ENCODE data around the gene DPEP1. TPM values are rescaled to one million over a fixed set of nuclear protein-coding genes. Genes with fewer than 3 reads are reported as not detected.

The DPEP1 gene
- 1 to 10 TPM; 1.3 to 8.9 TPM for total RNA-seq
- polyA plus RNA-seq, result under 1 TPM; 0.26 to 0.65 TPM
- long read RNA-seq, donor 1, partial matches to known transcripts, result 0 of 1 reads
- long read RNA-seq, donor 1, other reads (novel, unspliced or antisense), result 0 of 1 reads
- long read RNA-seq, donor 2, partial matches to known transcripts, result 0 of 1 reads
- long read RNA-seq, donor 2, other reads (novel, unspliced or antisense), result 0 of 1 reads
- long read RNA-seq, donor 3, result 0 reads
- long read RNA-seq, donor 4, partial matches to known transcripts, result 0 of 1 reads
- long read RNA-seq, donor 4, other reads (novel, unspliced or antisense), result 0 of 1 reads
- long read RNA-seq, donor 5, result 0 reads

- Histone ChIP-seq H3K36me3 (ENCODE audit: control insufficient read depth in 4 of 4, insufficient read depth in 4 of 4, low read length in 4 of 4) (no peaks in the 10 kb centered on the region), H3K9ac (ENCODE audit: insufficient read depth in 1 of 2, low read length in 2 of 2) (no peak within 1 kb of the TSS), H3K27ac (ENCODE audit: low read depth in 1 of 2, low read length in 1 of 2) (no peak within 1 kb of the TSS), H3K4me1 (ENCODE audit: control insufficient read depth in 5 of 5, insufficient read depth in 5 of 5, low read length in 5 of 5) (peaks cover 0 to 8% (median 2%) of the 10 kb centered on the region in 5 donors), H3K27me3 (ENCODE audit: control insufficient read depth in 3 of 3, insufficient read depth in 3 of 3, low read length in 2 of 3) (no peaks in the 10 kb centered on the region), H3K9me3 (ENCODE audit: control insufficient read depth in 4 of 4, insufficient read depth in 3 of 4, low read length in 3 of 4) (peaks cover 0 to 2% (median 0%) of the 10 kb centered on the region in 4 donors), H3K4me3 (no peak within 1 kb of the TSS)
- TF ChIP-seq, protein P1, sequence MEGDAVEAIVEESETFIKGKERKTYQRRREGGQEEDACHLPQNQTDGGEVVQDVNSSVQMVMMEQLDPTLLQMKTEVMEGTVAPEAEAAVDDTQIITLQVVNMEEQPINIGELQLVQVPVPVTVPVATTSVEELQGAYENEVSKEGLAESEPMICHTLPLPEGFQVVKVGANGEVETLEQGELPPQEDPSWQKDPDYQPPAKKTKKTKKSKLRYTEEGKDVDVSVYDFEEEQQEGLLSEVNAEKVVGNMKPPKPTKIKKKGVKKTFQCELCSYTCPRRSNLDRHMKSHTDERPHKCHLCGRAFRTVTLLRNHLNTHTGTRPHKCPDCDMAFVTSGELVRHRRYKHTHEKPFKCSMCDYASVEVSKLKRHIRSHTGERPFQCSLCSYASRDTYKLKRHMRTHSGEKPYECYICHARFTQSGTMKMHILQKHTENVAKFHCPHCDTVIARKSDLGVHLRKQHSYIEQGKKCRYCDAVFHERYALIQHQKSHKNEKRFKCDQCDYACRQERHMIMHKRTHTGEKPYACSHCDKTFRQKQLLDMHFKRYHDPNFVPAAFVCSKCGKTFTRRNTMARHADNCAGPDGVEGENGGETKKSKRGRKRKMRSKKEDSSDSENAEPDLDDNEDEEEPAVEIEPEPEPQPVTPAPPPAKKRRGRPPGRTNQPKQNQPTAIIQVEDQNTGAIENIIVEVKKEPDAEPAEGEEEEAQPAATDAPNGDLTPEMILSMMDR (IDR thresholded peaks at IDR 0.05; ENCODE audit: control extremely low read depth, extremely low read depth), result no peak
- ATAC-seq (ENCODE audit: insufficient read depth, low FRiP score) (no peak), DNase-seq (peak in 2 of 3 donors; percentile 28 to 33)
- whole genome bisulfite sequencing, 2 donors, result 63 to 69% methylated on average over 19 of the region's 19 CpGs
These were observed at the start of gene DPEP1 for GRCh38 chr16:89613231-89613953. DPEP1 (plus strand) TSS chr16:89613642; CDS start chr16:89630411, 16,769 bp downstream.

- Histone ChIP-seq H3K27ac (ENCODE audit: low read depth in 1 of 2, low read length in 1 of 2) (no peak overlapping the region), H3K9ac (ENCODE audit: insufficient read depth in 1 of 2, low read length in 2 of 2) (no peak overlapping the region), H3K4me1 (ENCODE audit: control insufficient read depth in 5 of 5, insufficient read depth in 5 of 5, low read length in 5 of 5) (peaks cover 1 to 35% (median 14%) of the 10 kb centered on the region in 5 donors), H3K36me3 (ENCODE audit: control insufficient read depth in 4 of 4, insufficient read depth in 4 of 4, low read length in 4 of 4) (peaks cover 18 to 38% (median 32%) of the 10 kb centered on the region in 4 donors), H3K27me3 (ENCODE audit: control insufficient read depth in 3 of 3, insufficient read depth in 3 of 3, low read length in 2 of 3) (peaks cover 0 to 5% (median 2%) of the 10 kb centered on the region in 3 donors), H3K9me3 (ENCODE audit: control insufficient read depth in 4 of 4, insufficient read depth in 3 of 4, low read length in 3 of 4) (no peaks in the 10 kb centered on the region), H3K4me3 (no peak overlapping the region)
- ATAC-seq (ENCODE audit: insufficient read depth, low FRiP score), result no peak
- no peak for DNase-seq
- WGBS, 2 donors, result 74 to 78% methylated on average over 21 to 22 of the region's 22 CpGs
- TF ChIP-seq, protein P1 (IDR thresholded peaks at IDR 0.05; ENCODE audit: control extremely low read depth, extremely low read depth), result no peak
These were observed 48.8 kb upstream of the DPEP1 start for GRCh38 chr16:89564476-89565255.

GRCh38 chr16:89565256-89565505, 48.3 kb upstream of the DPEP1 start:
- H3K4me1 ChIP-seq (ENCODE audit: control insufficient read depth in 5 of 5, insufficient read depth in 5 of 5, low read length in 5 of 5), result peaks cover 0 to 33% (median 14%) of the 10 kb centered on the region in 5 donors
- DNase-seq (no peak), ATAC-seq (ENCODE audit: insufficient read depth, low FRiP score) (no peak)
- H3K36me3 ChIP-seq (ENCODE audit: control insufficient read depth in 4 of 4, insufficient read depth in 4 of 4, low read length in 4 of 4), result peaks cover 18 to 38% (median 32%) of the 10 kb centered on the region in 4 donors
- H3K9me3 ChIP-seq (ENCODE audit: control insufficient read depth in 4 of 4, insufficient read depth in 3 of 4, low read length in 3 of 4), result no peaks in the 10 kb centered on the region
- no peak overlapping the region for H3K9ac ChIP-seq (ENCODE audit: insufficient read depth in 1 of 2, low read length in 2 of 2)
- TF ChIP-seq, protein P1 (IDR thresholded peaks at IDR 0.05; ENCODE audit: control extremely low read depth, extremely low read depth), result no peak
- peaks cover 0 to 5% (median 2%) of the 10 kb centered on the region in 3 donors for H3K27me3 ChIP-seq (ENCODE audit: control insufficient read depth in 3 of 3, insufficient read depth in 3 of 3, low read length in 2 of 3)
- H3K27ac ChIP-seq (ENCODE audit: low read depth in 1 of 2, low read length in 1 of 2), result no peak overlapping the region
- 41 to 43% methylated on average over 3 of the region's 3 CpGs for WGBS, 2 donors
- no peak overlapping the region for H3K4me3 ChIP-seq
